A673 (cell line): ENCODE data around the gene ADA. TPM values are rescaled to one million over a fixed set of nuclear protein-coding genes. Genes with fewer than 3 reads are reported as not detected.

Source experiments
- BruUV-seq: library from RNA; stranded (reverse); fragments of 400-500 nt; replicated peaks from 2 replicates; lab custom pipeline; 2021; lab: Mats Ljungman, UMichigan
- CTCF ChIA-PET: fragments of 300-600 bp; sonication (Branson Sonifier 250); formaldehyde crosslinking; loops from one replicate; lab custom pipeline; 2022; ENCODE audit warnings: antibody characterized with exemption; lab: Charles Lee
- POLR2A ChIA-PET: fragments of 300-600 bp; sonication (Branson Sonifier 250); formaldehyde crosslinking; loops from one replicate; lab custom pipeline; 2022; ENCODE audit warnings: antibody characterized with exemption; ENCODE audit not compliant: low non-redundant PET; lab: Charles Lee
- DNase-seq: peaks from one replicate; pipeline ENCODE4 v3.0.0-alpha.2; 2015; ENCODE audit warnings: low spot score
- H3K27ac ChIP-seq: fragments of 200-600 bp; sonication (generic); 2 replicates; pipeline ENCODE4 v1.5.1; 2016; ENCODE audit warnings: mixed run types, low read depth, mild to moderate bottlenecking, mixed read lengths, antibody characterized with exemption, low read length; ENCODE audit not compliant: poor library complexity, severe bottlenecking
- H3K27me3 ChIP-seq: fragments of 200-600 bp; sonication (generic); replicated peaks from 2 replicates; pipeline ENCODE4 v1.6.1; 2017; ENCODE audit warnings: mixed run types, low read depth, mild to moderate bottlenecking, mixed read lengths, antibody characterized with exemption, low read length; ENCODE audit not compliant: insufficient read depth, poor library complexity
- H3K36me3 ChIP-seq: fragments of 200-600 bp; sonication (generic); 2 replicates; pipeline ENCODE4 v1.6.1; 2016; ENCODE audit warnings: mixed run types, mild to moderate bottlenecking, mixed read lengths, antibody characterized with exemption, low read length; ENCODE audit not compliant: insufficient read depth, poor library complexity, severe bottlenecking
- H3K4me1 ChIP-seq: fragments of 200-600 bp; sonication (generic); 2 replicates; pipeline ENCODE4 v1.6.1; 2017; ENCODE audit warnings: mixed run types, mild to moderate bottlenecking, mixed read lengths, antibody characterized with exemption, low read length; ENCODE audit not compliant: insufficient read depth, poor library complexity, severe bottlenecking
- H3K4me3 ChIP-seq: fragments of 200-600 bp; sonication (generic); 2 replicates; pipeline ENCODE4 v1.5.1; 2016; ENCODE audit warnings: low read depth, mixed run types, mild to moderate bottlenecking, mixed read lengths, low read length; ENCODE audit not compliant: poor library complexity, severe bottlenecking
- H3K9me3 ChIP-seq: fragments of 200-600 bp; sonication (generic); 2 replicates; pipeline ENCODE4 v1.6.1; 2016; ENCODE audit warnings: mixed run types, low read depth, mild to moderate bottlenecking, mixed read lengths, antibody characterized with exemption, low read length; ENCODE audit not compliant: poor library complexity, severe bottlenecking
- CTCF ChIP-seq: fragments of 300-800, 200-600 bp; sonication (generic); conservative IDR thresholded peaks from 2 replicates; pipeline ENCODE4 v1.5.1; 2017; ENCODE audit warnings: low read depth, mild to moderate bottlenecking, antibody characterized with exemption, low read length, moderate library complexity, mixed read lengths
- EZH2 ChIP-seq: fragments of 200-600 bp; sonication (generic); IDR thresholded peaks from 2 replicates; pipeline ENCODE4 v1.6.1; 2017; ENCODE audit warnings: borderline replicate concordance, low read depth, mild to moderate bottlenecking, mixed read lengths, antibody characterized with exemption, low read length; ENCODE audit not compliant: poor library complexity, severe bottlenecking
- intact Hi-C: fragments of 100-400 bp; cut with micrococcal nuclease; formaldehyde crosslinking; loops from one replicate; pipeline ENCODE4 v1.10.0; 2022; ENCODE audit not compliant: unreplicated experiment
- total RNA-seq: library from RNA; stranded (reverse); gene quantifications from 2 replicates; pipeline ENCODE4 v1.2.3, GENCODE V29; 2021

ADA gene
- total RNA-seq, 1 experiment from 2014 or later = 19.3 TPM

- Histone ChIP-seq H3K36me3 (peaks cover 20% of the 10 kb centered on the region), H3K4me1 (peaks cover 22% of the 10 kb centered on the region), H3K27ac (no peak overlapping the region), H3K27me3 (no peaks in the 10 kb centered on the region), H3K4me3 (no peak overlapping the region), H3K9me3 (no peaks in the 10 kb centered on the region)
- intact Hi-C loops = loop anchor here (5.0 kb wide), 1 partner anchor 72 kb away; the partner anchor contains the start of gene SERINC3
- TF ChIP-seq EZH2 (no peak), CTCF (no peak)
- no peak for DNase-seq
- ChIA-PET POLR2A (no interaction called here), CTCF (no interaction called here)
- BruUV-seq = no TSS peak
Observed at GRCh38 chr20:44594730-44595129, 56.8 kb downstream of the ADA start.

- BruUV-seq = no TSS peak
- no peak for DNase-seq
- ChIA-PET CTCF (no interaction called here), POLR2A (interaction anchor here (0.6 kb wide), 1 partner anchor 17 kb away, joined by 11 read pairs; no protein-coding TSS in a partner anchor)
- Histone ChIP-seq H3K27ac (no peak overlapping the region), H3K4me3 (no peak overlapping the region), H3K4me1 (peaks cover 16% of the 10 kb centered on the region), H3K9me3 (no peaks in the 10 kb centered on the region), H3K27me3 (no peaks in the 10 kb centered on the region), H3K36me3 (peaks cover 20% of the 10 kb centered on the region)
- intact Hi-C loops = no loop called here
- no peak for TF ChIP-seq EZH2
- TF ChIP-seq CTCF = no peak
Observed at GRCh38 chr20:44593751-44594150, 57.7 kb downstream of the ADA start.

GRCh38 chr20:44592366-44592765 is 59.1 kb downstream of the ADA start:
- no TSS peak for BruUV-seq
- Histone ChIP-seq H3K27ac (no peak overlapping the region), H3K4me3 (no peak overlapping the region), H3K36me3 (peaks cover 20% of the 10 kb centered on the region), H3K9me3 (no peaks in the 10 kb centered on the region), H3K27me3 (no peaks in the 10 kb centered on the region), H3K4me1 (peaks cover 2% of the 10 kb centered on the region)
- POLR2A ChIA-PET = no interaction called here
- DNase-seq = no peak
- CTCF ChIA-PET = no interaction called here
- no peak for TF ChIP-seq EZH2
- intact Hi-C loops = no loop called here
